ENCODE measurements around the gene ADAMTS17.

GRCh38 chr15:100005715-100006114 is 336.1 kb downstream of the ADAMTS17 start:
- TF ChIP-seq CTCF (conservative IDR thresholded peaks at IDR 0.05) = no peak
- TF ChIP-seq EZH2 (IDR thresholded peaks at IDR 0.05; ENCODE audit: low read depth) = no peak
